Gastroesophageal sphincter (tissue), 4 donors: ENCODE measurements around the gene ATP5F1D. TPM values are rescaled to one million over a fixed set of nuclear protein-coding genes. Genes with fewer than 3 reads are reported as not detected.

Experiments
- ATAC-seq: fragments of 150-250 bp; one replicate; pipeline ENCODE4 v1.9.1; 2016; ENCODE audit warnings: mild to moderate bottlenecking, moderate library complexity
- H3K27ac ChIP-seq, 4 donors: fragments of 200-600 bp; sonication (generic) in 3 of 4; 1 replicate in 3 of 4; 2 replicates in 1 of 4; pipeline ENCODE4 v1.5.1; 2016 to 2019
- H3K27me3 ChIP-seq: fragments of 200-600 bp; sonication (generic); one replicate; pipeline ENCODE4 v1.5.1; 2019
- H3K36me3 ChIP-seq, 2 donors: fragments of 200-600 bp; sonication (generic); one replicate each; pipeline ENCODE4 v1.5.1; 2019; ENCODE audit warnings: control low read depth in 1 of 2
- H3K4me1 ChIP-seq, 3 donors: fragments of 200-600 bp; sonication (generic); 1 replicate in 2 of 3; 2 replicates in 1 of 3; pipeline ENCODE4 v1.5.1; 2016 to 2019; ENCODE audit warnings: control low read depth in 2 of 3
- H3K4me3 ChIP-seq, 2 donors: fragments of 200-600 bp; sonication (generic); one replicate each; pipeline ENCODE4 v1.5.1; 2019; ENCODE audit warnings: mild to moderate bottlenecking in 1 of 2, moderate library complexity in 1 of 2
- H3K9me3 ChIP-seq, 3 donors: fragments of 200-600 bp; sonication (generic); one replicate each; pipeline ENCODE4 v1.5.1; 2017 to 2019; ENCODE audit warnings: control low read depth in 2 of 3
- CTCF ChIP-seq, 4 experiments: fragments of 200-600 bp in 2 of 4; fragments of 450-650 bp in 2 of 4; sonication (generic) in 1 of 4; IDR thresholded peaks; one replicate each; pipeline ENCODE4 v1.5.1; 2017 to 2019; ENCODE audit warnings: antibody characterized with exemption in 4 of 4, mild to moderate bottlenecking in 2 of 4, moderate library complexity in 2 of 4
- EP300 ChIP-seq: sonication (generic); formaldehyde crosslinking; IDR thresholded peaks from one replicate; pipeline ENCODE4 v1.6.1; 2017; ENCODE audit warnings: antibody characterized with exemption, mild to moderate bottlenecking
- POLR2A ChIP-seq, 2 donors: fragments of 450-650 bp; IDR thresholded peaks; one replicate each; pipeline ENCODE4 v1.6.1; 2017; ENCODE audit warnings: antibody characterized with exemption in 2 of 2, mild to moderate bottlenecking in 2 of 2, moderate library complexity in 1 of 2
- POLR2AphosphoS5 ChIP-seq: sonication (generic); formaldehyde crosslinking; IDR thresholded peaks from one replicate; pipeline ENCODE4 v1.6.1; 2017; ENCODE audit warnings: antibody characterized with exemption
- WGBS, 2 donors: methylation state at CpG; one replicate each; pipeline ENCODE4 v1.1.5; 2018; ENCODE audit warnings: low coverage in 1 of 2; 5-methylcytosine and 5-hydroxymethylcytosine counted together
- total RNA-seq, 4 donors: library from RNA; depleted of rRNA; stranded (reverse); fragments of >200 nt; gene quantifications; one replicate each; pipeline ENCODE4 v1.1.0, GENCODE V29; 2016

Gene ATP5F1D
- total RNA-seq, 4 donors from 2014 or later = 62.3 to 116 (median 84.1) TPM

GRCh38 chr19:1228161-1228957, 13.2 kb upstream of the ATP5F1D start:
- Histone ChIP-seq H3K36me3 (peaks cover 0 to 51% of the 10 kb centered on the region in 2 donors), H3K9me3 (no peaks in the 10 kb centered on the region), H3K27ac (no peak overlapping the region), H3K4me1 (peaks cover 0 to 22% (median 10%) of the 10 kb centered on the region in 3 donors), H3K4me3 (no peak overlapping the region), H3K27me3 (no peaks in the 10 kb centered on the region)
- TF ChIP-seq CTCF (IDR thresholded peaks at IDR 0.05) = no peak
- 92% methylated on average over 13 of the region's 100 CpGs; no CpG with 5 or more reads in 1 of the 2 donors for WGBS, 2 donors
- no peak for ATAC-seq

GRCh38 chr19:1229056-1229923, 12.3 kb upstream of the ATP5F1D start:
- no peaks in the 10 kb centered on the region for H3K9me3 ChIP-seq
- no peaks in the 10 kb centered on the region for H3K27me3 ChIP-seq
- 100% methylated on average over 1 of the region's 158 CpGs; no CpG with 5 or more reads in 1 of the 2 donors for WGBS, 2 donors
- no peak overlapping the region for H3K27ac ChIP-seq
- H3K4me1 ChIP-seq = peaks cover 0 to 23% (median 11%) of the 10 kb centered on the region in 3 donors
- peaks cover 0 to 41% of the 10 kb centered on the region in 2 donors for H3K36me3 ChIP-seq
- H3K4me3 ChIP-seq = no peak overlapping the region
- ATAC-seq = no peak
- no peak for TF ChIP-seq POLR2AphosphoS5

GRCh38 chr19:1229924-1230782, 11.4 kb upstream of the ATP5F1D start:
- no peak for ATAC-seq
- Histone ChIP-seq H3K36me3 (peaks cover 0 to 33% of the 10 kb centered on the region in 2 donors), H3K4me1 (peaks cover 0 to 23% (median 11%) of the 10 kb centered on the region in 3 donors), H3K4me3 (no peak overlapping the region), H3K27ac (no peak overlapping the region), H3K27me3 (no peaks in the 10 kb centered on the region), H3K9me3 (no peaks in the 10 kb centered on the region)
- TF ChIP-seq CTCF (IDR thresholded peaks at IDR 0.05) = no peak
- no peak for TF ChIP-seq EP300
- TF ChIP-seq POLR2A (IDR thresholded peaks at IDR 0.05) = no peak
- no peak for TF ChIP-seq POLR2AphosphoS5
- WGBS, 2 donors = no CpG with 5 or more reads among the region's 61 CpGs

GRCh38 chr19:1230783-1231489, 10.6 kb upstream of the ATP5F1D start:
- H3K27me3 ChIP-seq = peaks cover under 1% of the 10 kb centered on the region
- no peak overlapping the region for H3K4me3 ChIP-seq
- no peaks in the 10 kb centered on the region for H3K9me3 ChIP-seq
- TF ChIP-seq POLR2A (IDR thresholded peaks at IDR 0.05) (no peak), EP300 (no peak), POLR2AphosphoS5 (no peak), CTCF (IDR thresholded peaks at IDR 0.05) (no peak)
- peaks cover 0 to 23% (median 11%) of the 10 kb centered on the region in 3 donors for H3K4me1 ChIP-seq
- 45% methylated on average over 4 of the region's 38 CpGs; no CpG with 5 or more reads in 1 of the 2 donors for WGBS, 2 donors
- H3K27ac ChIP-seq = no peak overlapping the region
- H3K36me3 ChIP-seq = peaks cover 0 to 25% of the 10 kb centered on the region in 2 donors
- ATAC-seq = no peak
